Measurements from ENCODE around the gene ZNF17. TPM values are rescaled to one million over a fixed set of nuclear protein-coding genes. Genes with fewer than 3 reads are reported as not detected.

The ZNF17 gene
- total and polyA plus RNA-seq, 2 donors (not counting 1 experiment from before 2014, with no cell fraction given), result 9.9 to 25.8 TPM

- no peak overlapping the region for H2AFZ ChIP-seq (ENCODE audit: insufficient read depth, low read depth, low read length, poor library complexity, severe bottlenecking)
- Mint-ChIP-seq H3K4me3 (no peak overlapping the region), H3K9me3 (ENCODE audit: insufficient read depth) (peaks cover 7% of the 10 kb centered on the region), H3K27me3 (no peaks in the 10 kb centered on the region), H3K4me1 (peaks cover 11% of the 10 kb centered on the region), H3K27ac (no peak overlapping the region)
- POLR2A ChIA-PET, result no interaction called here
- ATAC-seq (ENCODE audit: low read depth) (no peak), DNase-seq (no peak)
- H3K27ac ChIP-seq (ENCODE audit: low read length in 2 of 2), result no peak overlapping the region
- intact Hi-C loops (cut with micrococcal nuclease), result no loop called here
- peaks cover 0 to 35% (median 22%) of the 10 kb centered on the region in 3 donors for H3K9me3 ChIP-seq (ENCODE audit: control extremely low read depth in 1 of 3, control insufficient read depth in 2 of 3, insufficient read depth in 1 of 3, low read length in 2 of 3)
- H3K4me1 ChIP-seq (ENCODE audit: control insufficient read depth in 2 of 2, insufficient read depth in 2 of 2, low read length in 2 of 2), result peaks cover 0 to 4% of the 10 kb centered on the region in 2 donors
- H3K4me2 ChIP-seq (replicated peaks; ENCODE audit: low read depth, low read length, poor library complexity, severe bottlenecking), result no peak overlapping the region
- H3K4me3 ChIP-seq (ENCODE audit: control extremely low read depth in 1 of 5, extremely low read depth in 1 of 5, insufficient read depth in 1 of 5, low read depth in 2 of 5, low read length in 4 of 5), result no peak overlapping the region
- no peak overlapping the region for H3K9ac ChIP-seq (ENCODE audit: low read length)
- H3K79me2 ChIP-seq (ENCODE audit: control insufficient read depth, insufficient read depth, low read length), result peaks cover 44% of the 10 kb centered on the region
- peaks cover 6 to 30% of the 10 kb centered on the region in 2 experiments for H3K36me3 ChIP-seq (replicated peaks in 1 of 2; ENCODE audit: control extremely low read depth in 1 of 2, control insufficient read depth in 1 of 2, extremely low read depth in 1 of 2, insufficient read depth in 2 of 2, low read length in 1 of 2)
- CTCF ChIA-PET, result interaction anchor here (0.6 kb wide), 1 partner anchor 1137 kb away, joined by 3 read pairs; no protein-coding TSS in a partner anchor
- no peaks in the 10 kb centered on the region for H3K27me3 ChIP-seq (replicated peaks in 1 of 4; ENCODE audit: control extremely low read depth in 1 of 4, control insufficient read depth in 3 of 4, insufficient read depth in 4 of 4, low read length in 3 of 4)
- TF ChIP-seq EZH2 (IDR thresholded peaks at IDR 0.05; ENCODE audit: borderline replicate concordance, insufficient read depth, low read depth, low read length, poor library complexity, severe bottlenecking), result no peak
- no peak for TF ChIP-seq CTCF (IDR thresholded peaks at IDR 0.05)
- WGBS (ENCODE audit: insufficient coverage), result 45% methylated on average over 1 of the region's 5 CpGs
- H4K20me1 ChIP-seq (ENCODE audit: control insufficient read depth, insufficient read depth, low read length, poor library complexity, severe bottlenecking), result no peaks in the 10 kb centered on the region
Measured at GRCh38 chr19:57443121-57443696, 32.2 kb downstream of the ZNF17 start.

GRCh38 chr19:57452307-57452706 lies 41.3 kb downstream of the ZNF17 start:
- intact Hi-C loops (cut with micrococcal nuclease), result no loop called here
- POLR2A ChIA-PET, result no interaction called here
- no CpG with 5 or more reads among the region's 3 CpGs for WGBS (ENCODE audit: insufficient coverage)

More at GRCh38 chr19:57452307-57452706, 41.3 kb downstream of the ZNF17 start:
- Histone ChIP-seq H3K4me2 (replicated peaks; ENCODE audit: low read depth, low read length, poor library complexity, severe bottlenecking) (no peak overlapping the region), H3K36me3 (replicated peaks in 1 of 2; ENCODE audit: control extremely low read depth in 1 of 2, control insufficient read depth in 1 of 2, extremely low read depth in 1 of 2, insufficient read depth in 2 of 2, low read length in 1 of 2) (peaks cover 0 to 5% of the 10 kb centered on the region in 2 experiments), H3K79me2 (ENCODE audit: control insufficient read depth, insufficient read depth, low read length) (no peaks in the 10 kb centered on the region), H2AFZ (ENCODE audit: insufficient read depth, low read depth, low read length, poor library complexity, severe bottlenecking) (no peak overlapping the region), H3K9ac (ENCODE audit: low read length) (no peak overlapping the region), H3K27me3 (replicated peaks in 1 of 4; ENCODE audit: control extremely low read depth in 1 of 4, control insufficient read depth in 3 of 4, insufficient read depth in 4 of 4, low read length in 3 of 4) (no peaks in the 10 kb centered on the region), H3K9me3 (ENCODE audit: control extremely low read depth in 1 of 3, control insufficient read depth in 2 of 3, insufficient read depth in 1 of 3, low read length in 2 of 3) (peaks cover 0 to 11% (median 8%) of the 10 kb centered on the region in 3 donors), H3K4me3 (ENCODE audit: control extremely low read depth in 1 of 5, extremely low read depth in 1 of 5, insufficient read depth in 1 of 5, low read depth in 2 of 5, low read length in 4 of 5) (no peak overlapping the region), H3K4me1 (ENCODE audit: control insufficient read depth in 2 of 2, insufficient read depth in 2 of 2, low read length in 2 of 2) (no peaks in the 10 kb centered on the region), H4K20me1 (ENCODE audit: control insufficient read depth, insufficient read depth, low read length, poor library complexity, severe bottlenecking) (no peaks in the 10 kb centered on the region), H3K27ac (ENCODE audit: low read length in 2 of 2) (no peak overlapping the region)
- no peak for TF ChIP-seq CTCF (IDR thresholded peaks at IDR 0.05)
- ATAC-seq (ENCODE audit: low read depth) (no peak), DNase-seq (no peak)
- H3K4me1 Mint-ChIP-seq, result no peaks in the 10 kb centered on the region
- CTCF ChIA-PET, result no interaction called here
- no peaks in the 10 kb centered on the region for H3K27me3 Mint-ChIP-seq
- peaks cover 7% of the 10 kb centered on the region for H3K9me3 Mint-ChIP-seq (ENCODE audit: insufficient read depth)
- no peak overlapping the region for H3K4me3 Mint-ChIP-seq
- no peak overlapping the region for H3K27ac Mint-ChIP-seq
